GM18508 (cell line): Measurements from ENCODE around the gene FOXP1.

Experiments used
- ATAC-seq: cut with Tn5 transposase; IDR thresholded peaks from one replicate; pipeline ENCODE4 v1.9.1; 2021; ENCODE audit warnings: moderate number of reproducible peaks; ENCODE audit not compliant: insufficient read depth, unreplicated experiment

Gene FOXP1

GRCh38 chr3:71148455-71149060, 435.0 kb downstream of the FOXP1 start:
- no peak for ATAC-seq

GRCh38 chr3:71146673-71147072, 436.9 kb downstream of the FOXP1 start:
- no peak for ATAC-seq

GRCh38 chr3:71145954-71146353, 437.6 kb downstream of the FOXP1 start:
- no peak for ATAC-seq

- ATAC-seq = no peak
Observed at GRCh38 chr3:71144525-71145253, 438.8 kb downstream of the FOXP1 start.

- ATAC-seq = no peak
Observed at GRCh38 chr3:71143493-71143892, 440.0 kb downstream of the FOXP1 start.

GRCh38 chr3:71142441-71143161, 440.9 kb downstream of the FOXP1 start:
- no peak for ATAC-seq

GRCh38 chr3:71140477-71140876, 443.1 kb downstream of the FOXP1 start:
- no peak for ATAC-seq

GRCh38 chr3:71139496-71139895, 444.0 kb downstream of the FOXP1 start:
- no peak for ATAC-seq

- ATAC-seq = no peak
Observed at GRCh38 chr3:71138410-71138809, 445.1 kb downstream of the FOXP1 start.

GRCh38 chr3:71136276-71136675, 447.3 kb downstream of the FOXP1 start:
- ATAC-seq = no peak

GRCh38 chr3:71135373-71136088, 448.0 kb downstream of the FOXP1 start:
- no peak for ATAC-seq

GRCh38 chr3:71134521-71134920, 449.0 kb downstream of the FOXP1 start:
- no peak for ATAC-seq

GRCh38 chr3:71133865-71134264, 449.7 kb downstream of the FOXP1 start:
- no peak for ATAC-seq

- no peak for ATAC-seq
Observed at GRCh38 chr3:71132995-71133730, 450.4 kb downstream of the FOXP1 start.

GRCh38 chr3:71131375-71132314, 451.9 kb downstream of the FOXP1 start:
- no peak for ATAC-seq

- peak; percentile 78 for ATAC-seq
Observed at GRCh38 chr3:71130471-71131374, 452.8 kb downstream of the FOXP1 start.

GRCh38 chr3:71129611-71130431, 453.7 kb downstream of the FOXP1 start:
- ATAC-seq = no peak
